ENCODE results near the gene CANX.

Gene CANX

DNA sequence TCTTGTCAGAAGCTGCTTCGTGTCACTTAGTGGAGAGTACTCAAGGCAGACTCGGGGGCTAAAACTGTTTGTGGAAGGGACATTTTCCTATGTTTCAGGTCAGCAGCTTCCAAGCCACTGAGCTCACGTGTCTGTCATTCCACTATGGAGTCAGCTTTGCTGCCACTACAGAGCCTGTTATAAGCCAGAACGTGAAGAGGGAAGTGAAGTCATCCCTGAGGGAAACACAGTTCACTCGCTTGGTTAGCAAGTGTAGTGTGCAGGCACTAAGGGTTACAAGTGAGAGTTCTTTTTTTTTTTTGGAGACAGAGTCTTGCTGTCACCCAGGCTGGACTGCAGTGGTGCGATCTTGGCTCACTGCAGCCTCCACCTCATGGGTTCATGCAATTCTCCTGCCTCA, 70.5 kb downstream of the CANX start:
- no peak overlapping the region for H3K4me3 Mint-ChIP-seq
- H3K27me3 Mint-ChIP-seq (ENCODE audit: low read depth): no peaks in the 10 kb centered on the region
- H3K4me1 Mint-ChIP-seq: peaks cover 15% of the 10 kb centered on the region
- H3K36me3 Mint-ChIP-seq (ENCODE audit: low read depth): peaks cover 80% of the 10 kb centered on the region
- no peak for TF ChIP-seq CTCF (IDR thresholded peaks at IDR 0.05; ENCODE audit: unreplicated experiment in 3 of 3)
- no peak overlapping the region for H3K27ac Mint-ChIP-seq
- H3K9me3 Mint-ChIP-seq: no peaks in the 10 kb centered on the region

DNA sequence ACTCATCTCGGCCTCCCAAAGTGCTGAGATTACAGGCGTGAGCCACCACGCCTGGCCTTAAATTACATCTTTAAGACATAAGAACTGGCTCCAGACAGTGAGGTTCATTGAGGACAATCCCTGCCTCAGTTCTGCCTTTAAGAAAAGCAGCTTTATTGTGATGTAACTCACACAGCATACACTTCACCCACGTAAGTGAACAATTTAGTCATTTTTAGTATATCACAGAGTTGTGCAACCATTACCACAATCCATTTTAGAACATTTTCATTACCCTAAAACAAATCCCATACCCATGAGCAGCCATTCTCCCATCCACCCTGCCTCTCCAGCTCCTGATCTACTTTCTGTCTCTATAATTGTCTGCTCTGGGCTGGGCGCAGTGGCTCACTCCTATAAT, 71.0 kb downstream of the CANX start:
- Mint-ChIP-seq H3K9me3 (no peaks in the 10 kb centered on the region), H3K27ac (peak overlapping the region in 1 of 3 experiments; percentile 23), H3K4me1 (peaks cover 15% of the 10 kb centered on the region), H3K36me3 (ENCODE audit: low read depth) (peaks cover 83% of the 10 kb centered on the region), H3K4me3 (no peak overlapping the region), H3K27me3 (ENCODE audit: low read depth) (no peaks in the 10 kb centered on the region)
- no peak for TF ChIP-seq CTCF (IDR thresholded peaks at IDR 0.05; ENCODE audit: unreplicated experiment in 3 of 3)

- no peaks in the 10 kb centered on the region for H3K9me3 Mint-ChIP-seq
- no peak overlapping the region for H3K4me3 Mint-ChIP-seq
- no peak for TF ChIP-seq CTCF (IDR thresholded peaks at IDR 0.05; ENCODE audit: unreplicated experiment in 3 of 3)
- no peak overlapping the region for H3K27ac Mint-ChIP-seq
- peaks cover 8% of the 10 kb centered on the region for H3K4me1 Mint-ChIP-seq
- H3K27me3 Mint-ChIP-seq (ENCODE audit: low read depth): no peaks in the 10 kb centered on the region
- H3K36me3 Mint-ChIP-seq (ENCODE audit: low read depth): peaks cover 81% of the 10 kb centered on the region
Observed at GRCh38 chr5:179771311-179771895, 72.6 kb downstream of the CANX start.

GRCh38 chr5:179772351-179772750, 73.6 kb downstream of the CANX start:
- Mint-ChIP-seq H3K27me3 (ENCODE audit: low read depth) (no peaks in the 10 kb centered on the region), H3K9me3 (no peaks in the 10 kb centered on the region), H3K27ac (no peak overlapping the region), H3K36me3 (ENCODE audit: low read depth) (peaks cover 75% of the 10 kb centered on the region), H3K4me3 (no peak overlapping the region), H3K4me1 (no peaks in the 10 kb centered on the region)
- TF ChIP-seq CTCF (IDR thresholded peaks at IDR 0.05; ENCODE audit: unreplicated experiment in 3 of 3): no peak

DNA sequence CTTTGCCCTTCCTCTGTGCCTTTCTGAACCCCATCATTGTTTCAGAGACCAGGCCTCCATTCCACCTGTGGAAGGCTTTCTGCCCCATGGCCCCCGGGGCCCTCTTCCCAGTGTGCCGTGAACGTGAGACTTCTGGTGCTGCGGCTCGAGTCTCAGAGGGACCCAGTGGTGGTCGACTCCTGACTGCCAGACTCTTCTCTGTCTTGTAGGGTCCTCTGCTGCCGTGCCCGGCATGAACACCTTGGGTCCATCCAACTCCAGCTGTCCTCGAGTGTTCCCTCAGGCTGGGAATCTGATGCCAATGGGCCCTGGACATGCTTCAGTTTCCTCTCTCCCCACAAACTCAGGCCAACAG, 74.9 kb downstream of the CANX start:
- Mint-ChIP-seq H3K36me3 (ENCODE audit: low read depth) (peaks cover 77% of the 10 kb centered on the region), H3K4me1 (no peaks in the 10 kb centered on the region), H3K9me3 (no peaks in the 10 kb centered on the region), H3K4me3 (no peak overlapping the region), H3K27me3 (ENCODE audit: low read depth) (no peaks in the 10 kb centered on the region), H3K27ac (no peak overlapping the region)
- TF ChIP-seq CTCF (IDR thresholded peaks at IDR 0.05; ENCODE audit: unreplicated experiment in 3 of 3): no peak

GRCh38 chr5:179774442-179774841, 75.7 kb downstream of the CANX start:
- H3K36me3 Mint-ChIP-seq (ENCODE audit: low read depth): peaks cover 73% of the 10 kb centered on the region
- H3K4me3 Mint-ChIP-seq: no peak overlapping the region
- no peaks in the 10 kb centered on the region for H3K9me3 Mint-ChIP-seq
- H3K27me3 Mint-ChIP-seq (ENCODE audit: low read depth): no peaks in the 10 kb centered on the region
- no peak for TF ChIP-seq CTCF (IDR thresholded peaks at IDR 0.05; ENCODE audit: unreplicated experiment in 3 of 3)
- no peaks in the 10 kb centered on the region for H3K4me1 Mint-ChIP-seq
- H3K27ac Mint-ChIP-seq: no peak overlapping the region
